ENCODE data around the gene CREG2. TPM values are rescaled to one million over a fixed set of nuclear protein-coding genes. Genes with fewer than 3 reads are reported as not detected.

CREG2 gene
- total RNA-seq, 4 donors from 2014 or later: not detected

DNA sequence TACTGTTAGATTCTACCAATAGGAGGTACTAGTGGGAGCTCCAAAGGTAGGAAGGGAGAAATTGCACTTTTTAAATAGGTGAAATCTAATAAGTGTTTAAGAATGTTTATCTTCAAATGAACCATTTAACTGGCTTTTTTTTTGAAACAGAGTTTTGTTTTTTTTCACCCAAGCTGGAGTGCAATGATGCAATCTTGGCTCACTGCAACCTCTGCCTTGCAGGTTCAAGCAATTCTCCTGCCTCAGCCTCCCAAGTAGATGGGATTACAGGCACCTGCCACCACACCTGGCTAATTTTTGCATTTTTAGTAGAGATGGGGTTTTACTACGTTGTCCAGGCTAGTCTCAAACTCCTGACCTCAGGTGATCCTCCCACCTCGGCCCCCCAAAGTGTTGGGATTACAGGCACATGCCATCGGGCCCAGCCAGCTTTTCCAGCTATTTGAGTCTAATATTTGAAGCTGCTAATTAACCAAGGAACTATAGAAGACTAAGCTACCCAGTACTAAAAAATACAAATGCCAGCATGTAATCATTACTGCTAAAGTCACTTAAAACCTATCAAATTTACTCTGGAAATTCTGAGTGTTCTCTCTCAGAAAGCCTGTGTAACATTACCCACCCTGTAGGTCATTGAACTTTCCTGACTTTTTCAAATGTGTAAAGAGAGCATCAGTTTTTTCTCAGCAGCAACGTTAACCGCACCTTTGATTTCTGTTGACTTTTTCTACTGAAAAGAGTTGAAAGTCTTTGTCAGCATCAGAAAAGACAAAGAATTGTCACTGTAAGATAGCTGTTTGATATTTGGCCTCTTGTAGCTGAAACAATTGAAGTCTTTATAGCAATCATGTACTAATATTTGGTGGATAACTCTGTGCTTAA, 54.2 kb downstream of the CREG2 start:
- Histone ChIP-seq H3K4me3 (no peak overlapping the region), H3K4me1 (peaks cover 8 to 14% (median 11%) of the 10 kb centered on the region in 4 donors), H3K9me3 (no peaks in the 10 kb centered on the region), H3K27me3 (no peaks in the 10 kb centered on the region), H3K27ac (replicated peaks in 1 of 4) (no peak overlapping the region), H3K36me3 (no peaks in the 10 kb centered on the region)
- 73% methylated on average over 5 of the region's 5 CpGs for WGBS
- TF ChIP-seq, protein P1, sequence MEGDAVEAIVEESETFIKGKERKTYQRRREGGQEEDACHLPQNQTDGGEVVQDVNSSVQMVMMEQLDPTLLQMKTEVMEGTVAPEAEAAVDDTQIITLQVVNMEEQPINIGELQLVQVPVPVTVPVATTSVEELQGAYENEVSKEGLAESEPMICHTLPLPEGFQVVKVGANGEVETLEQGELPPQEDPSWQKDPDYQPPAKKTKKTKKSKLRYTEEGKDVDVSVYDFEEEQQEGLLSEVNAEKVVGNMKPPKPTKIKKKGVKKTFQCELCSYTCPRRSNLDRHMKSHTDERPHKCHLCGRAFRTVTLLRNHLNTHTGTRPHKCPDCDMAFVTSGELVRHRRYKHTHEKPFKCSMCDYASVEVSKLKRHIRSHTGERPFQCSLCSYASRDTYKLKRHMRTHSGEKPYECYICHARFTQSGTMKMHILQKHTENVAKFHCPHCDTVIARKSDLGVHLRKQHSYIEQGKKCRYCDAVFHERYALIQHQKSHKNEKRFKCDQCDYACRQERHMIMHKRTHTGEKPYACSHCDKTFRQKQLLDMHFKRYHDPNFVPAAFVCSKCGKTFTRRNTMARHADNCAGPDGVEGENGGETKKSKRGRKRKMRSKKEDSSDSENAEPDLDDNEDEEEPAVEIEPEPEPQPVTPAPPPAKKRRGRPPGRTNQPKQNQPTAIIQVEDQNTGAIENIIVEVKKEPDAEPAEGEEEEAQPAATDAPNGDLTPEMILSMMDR (IDR thresholded peaks at IDR 0.05): no peak
- TF ChIP-seq POLR2A (IDR thresholded peaks at IDR 0.05; ENCODE audit: low read depth): no peak
- no peak for TF ChIP-seq POLR2AphosphoS5 (IDR thresholded peaks at IDR 0.05)
- TF ChIP-seq EP300 (IDR thresholded peaks at IDR 0.05): no peak
- intact Hi-C loops (cut with DNase I): no loop called here
- no peak for DNase-seq (ENCODE audit: extremely low spot score)

GRCh38 chr2:101331202-101331601, 56.1 kb downstream of the CREG2 start:
- no peak overlapping the region for H3K27ac ChIP-seq (replicated peaks in 1 of 4)
- no peak overlapping the region for H3K4me3 ChIP-seq
- TF ChIP-seq POLR2AphosphoS5 (IDR thresholded peaks at IDR 0.05) (no peak), EP300 (IDR thresholded peaks at IDR 0.05) (no peak), POLR2A (IDR thresholded peaks at IDR 0.05; ENCODE audit: low read depth) (no peak)
- TF ChIP-seq, protein P1 (IDR thresholded peaks at IDR 0.05): no peak
- intact Hi-C loops (cut with DNase I): no loop called here
- H3K9me3 ChIP-seq: no peaks in the 10 kb centered on the region
- peaks cover 8 to 14% (median 11%) of the 10 kb centered on the region in 4 donors for H3K4me1 ChIP-seq
- DNase-seq (ENCODE audit: extremely low spot score): no peak
- 84% methylated on average over 2 of the region's 2 CpGs for WGBS
- H3K27me3 ChIP-seq: no peaks in the 10 kb centered on the region
- no peaks in the 10 kb centered on the region for H3K36me3 ChIP-seq

DNA sequence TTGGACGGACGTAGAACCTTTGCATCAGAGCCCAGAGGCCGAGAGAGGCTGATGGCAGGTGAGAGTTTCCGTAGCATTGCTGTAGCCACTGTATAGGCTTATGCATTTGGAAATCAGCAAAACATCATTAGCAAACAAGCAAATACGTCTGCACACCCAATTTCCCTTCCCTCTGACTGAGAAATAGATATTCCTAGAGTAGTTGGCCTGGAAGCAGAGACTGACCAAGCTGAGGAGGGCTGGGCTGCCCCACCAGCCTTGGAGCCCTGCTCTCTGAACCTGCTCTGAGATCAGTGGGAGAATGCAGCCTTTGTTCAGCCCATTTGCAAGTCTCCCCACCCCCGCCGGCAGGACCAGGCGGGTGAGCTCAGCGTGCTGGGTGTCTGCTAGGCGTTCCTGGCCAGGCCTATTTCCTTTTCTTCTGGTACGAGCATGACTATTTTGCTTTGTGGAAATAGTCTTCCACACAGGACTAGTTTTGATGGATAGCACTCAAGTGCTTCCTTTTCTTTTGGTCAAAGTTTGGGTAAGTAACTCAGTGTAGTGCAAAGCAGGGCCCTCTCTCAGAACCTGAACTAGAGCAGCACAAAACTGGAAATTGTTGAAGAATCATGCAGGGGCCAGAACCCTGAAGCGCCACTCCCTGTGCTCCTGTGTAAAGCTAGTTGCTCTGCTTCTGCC, 56.9 kb downstream of the CREG2 start:
- peak in 1 of 2 donors; percentile 8 for TF ChIP-seq POLR2AphosphoS5 (IDR thresholded peaks at IDR 0.05)
- TF ChIP-seq POLR2A (IDR thresholded peaks at IDR 0.05; ENCODE audit: low read depth): no peak
- TF ChIP-seq, protein P1 (IDR thresholded peaks at IDR 0.05): no peak
- no peak for TF ChIP-seq EP300 (IDR thresholded peaks at IDR 0.05)
- no peak for DNase-seq (ENCODE audit: extremely low spot score)
- intact Hi-C loops (cut with DNase I): no loop called here
- Histone ChIP-seq H3K27ac (replicated peaks in 1 of 4) (peak overlapping the region in 1 of 4 donors; percentile 8), H3K4me3 (no peak overlapping the region), H3K4me1 (peaks cover 8 to 14% (median 11%) of the 10 kb centered on the region in 4 donors), H3K36me3 (no peaks in the 10 kb centered on the region), H3K9me3 (peaks cover 0 to 5% (median 0%) of the 10 kb centered on the region in 4 donors), H3K27me3 (no peaks in the 10 kb centered on the region)
- 73% methylated on average over 11 of the region's 12 CpGs for WGBS

DNA sequence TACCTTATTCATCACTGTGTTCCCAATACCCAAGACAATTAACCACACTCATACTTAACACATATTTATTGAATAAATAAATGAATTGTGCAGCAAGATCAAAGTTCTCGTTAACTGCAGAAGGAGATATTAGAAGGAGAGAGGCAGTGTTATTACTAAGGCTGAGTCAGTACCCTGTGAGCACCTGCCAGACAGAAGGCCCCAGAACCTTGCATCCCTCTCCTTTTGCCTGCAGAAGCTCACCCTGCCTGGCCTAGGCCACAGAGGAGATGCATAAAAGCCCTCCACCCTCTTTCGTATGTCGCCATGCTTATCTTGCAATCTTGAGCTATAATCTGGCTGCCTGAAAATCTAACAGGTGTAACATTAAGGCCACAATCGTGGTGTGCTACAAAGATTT, 58.3 kb downstream of the CREG2 start:
- Histone ChIP-seq H3K4me3 (no peak overlapping the region), H3K36me3 (no peaks in the 10 kb centered on the region), H3K4me1 (peaks cover 8 to 14% (median 11%) of the 10 kb centered on the region in 4 donors), H3K27me3 (no peaks in the 10 kb centered on the region), H3K27ac (replicated peaks in 1 of 4) (no peak overlapping the region), H3K9me3 (peaks cover 0 to 5% (median 0%) of the 10 kb centered on the region in 4 donors)
- TF ChIP-seq, protein P1 (IDR thresholded peaks at IDR 0.05): no peak
- TF ChIP-seq EP300 (IDR thresholded peaks at IDR 0.05) (no peak), POLR2AphosphoS5 (IDR thresholded peaks at IDR 0.05) (no peak), POLR2A (IDR thresholded peaks at IDR 0.05; ENCODE audit: low read depth) (no peak)
- intact Hi-C loops (cut with DNase I): no loop called here
- DNase-seq (ENCODE audit: extremely low spot score): no peak
- WGBS: 80% methylated on average over 4 of the region's 4 CpGs

Measured in esophagus muscularis mucosa (tissue), 4 donors.